HG03460 (cell line): Measurements from ENCODE around the gene QKI.
"Not testable (repeated sequence)": the region's sequence is repeated elsewhere in the genome, so short reads cannot be mapped to it uniquely, and the experiment has no call there.

Experiments used
- ATAC-seq: cut with Tn5 transposase; IDR thresholded peaks from one replicate; pipeline ENCODE4 v1.9.1; 2021; ENCODE audit not compliant: unreplicated experiment

QKI gene

GRCh38 chr6:163413345-163414116 lies 987 bp upstream of the QKI start:
- peak; percentile 50 for ATAC-seq

GRCh38 chr6:163414946-163415619 lies 565 bp downstream of the QKI start:
- peak; percentile 7 for ATAC-seq

GRCh38 chr6:163415620-163416556 lies 1.4 kb downstream of the QKI start:
- peak; percentile 7 for ATAC-seq

GRCh38 chr6:163416557-163417253 lies 2.2 kb downstream of the QKI start:
- no peak for ATAC-seq

GRCh38 chr6:163417595-163417994 lies 3.1 kb downstream of the QKI start:
- no peak for ATAC-seq

- ATAC-seq, result no peak
Observed at GRCh38 chr6:163418311-163419029, 4.0 kb downstream of the QKI start.

- ATAC-seq, result no peak
Observed at GRCh38 chr6:163419413-163420288, 5.1 kb downstream of the QKI start.

GRCh38 chr6:163420289-163420614 lies 5.7 kb downstream of the QKI start:
- ATAC-seq, result no peak

- ATAC-seq, result no peak
Observed at GRCh38 chr6:163422550-163422949, 8.0 kb downstream of the QKI start.

GRCh38 chr6:163423696-163424095 lies 9.2 kb downstream of the QKI start:
- no peak for ATAC-seq

- ATAC-seq, result no peak
Observed at GRCh38 chr6:163427498-163428254, 13.2 kb downstream of the QKI start.

- no peak for ATAC-seq
Observed at GRCh38 chr6:163428373-163428772, 13.9 kb downstream of the QKI start.

- no peak for ATAC-seq
Observed at GRCh38 chr6:163429858-163430448, 15.4 kb downstream of the QKI start.

- no peak for ATAC-seq
Observed at GRCh38 chr6:163432300-163432699, 17.8 kb downstream of the QKI start.

- ATAC-seq, result not testable (repeated sequence)
Observed at GRCh38 chr6:163433486-163433885, 19.0 kb downstream of the QKI start.

- ATAC-seq, result no peak
Observed at GRCh38 chr6:163435023-163435422, 20.5 kb downstream of the QKI start.

- no peak for ATAC-seq
Observed at GRCh38 chr6:163436843-163437242, 22.3 kb downstream of the QKI start.

GRCh38 chr6:163437466-163437865 lies 22.9 kb downstream of the QKI start:
- ATAC-seq, result peak; percentile 41
